ENCODE measurements around the gene THAP12.

DNA sequence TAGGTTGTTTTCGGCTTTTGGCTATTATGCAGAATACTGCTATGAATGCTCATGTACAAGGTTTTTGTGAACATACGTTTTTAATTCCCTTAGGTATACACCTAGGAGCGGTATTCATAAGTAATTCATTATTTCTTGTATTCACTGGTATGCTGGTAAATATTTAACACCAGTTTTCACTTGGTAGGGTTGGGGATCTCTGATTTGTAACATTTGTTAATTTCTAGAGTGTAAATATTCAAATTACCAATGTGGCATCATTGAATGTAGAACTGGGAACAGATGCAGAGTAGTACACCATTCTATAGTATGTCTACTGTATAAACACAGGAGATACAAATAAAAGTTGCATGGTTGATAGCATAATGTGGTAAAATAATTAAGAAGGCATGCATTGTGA lies 16.5 kb upstream of the THAP12 start:
- TF ChIP-seq POLR2AphosphoS5 (IDR thresholded peaks at IDR 0.05) = no peak
- TF ChIP-seq, protein P1, sequence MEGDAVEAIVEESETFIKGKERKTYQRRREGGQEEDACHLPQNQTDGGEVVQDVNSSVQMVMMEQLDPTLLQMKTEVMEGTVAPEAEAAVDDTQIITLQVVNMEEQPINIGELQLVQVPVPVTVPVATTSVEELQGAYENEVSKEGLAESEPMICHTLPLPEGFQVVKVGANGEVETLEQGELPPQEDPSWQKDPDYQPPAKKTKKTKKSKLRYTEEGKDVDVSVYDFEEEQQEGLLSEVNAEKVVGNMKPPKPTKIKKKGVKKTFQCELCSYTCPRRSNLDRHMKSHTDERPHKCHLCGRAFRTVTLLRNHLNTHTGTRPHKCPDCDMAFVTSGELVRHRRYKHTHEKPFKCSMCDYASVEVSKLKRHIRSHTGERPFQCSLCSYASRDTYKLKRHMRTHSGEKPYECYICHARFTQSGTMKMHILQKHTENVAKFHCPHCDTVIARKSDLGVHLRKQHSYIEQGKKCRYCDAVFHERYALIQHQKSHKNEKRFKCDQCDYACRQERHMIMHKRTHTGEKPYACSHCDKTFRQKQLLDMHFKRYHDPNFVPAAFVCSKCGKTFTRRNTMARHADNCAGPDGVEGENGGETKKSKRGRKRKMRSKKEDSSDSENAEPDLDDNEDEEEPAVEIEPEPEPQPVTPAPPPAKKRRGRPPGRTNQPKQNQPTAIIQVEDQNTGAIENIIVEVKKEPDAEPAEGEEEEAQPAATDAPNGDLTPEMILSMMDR (IDR thresholded peaks at IDR 0.05) = no peak
- TF ChIP-seq POLR2A (IDR thresholded peaks at IDR 0.05) = no peak
- no peak for TF ChIP-seq EP300 (IDR thresholded peaks at IDR 0.05)
